ENCODE data around the gene KDM4B. TPM values are rescaled to one million over a fixed set of nuclear protein-coding genes. Genes with fewer than 3 reads are reported as not detected.

KDM4B gene
- total RNA-seq, 2 donors from 2014 or later, result 27.8 to 38.5 TPM

GRCh38 chr19:5080809-5081208, 111.9 kb downstream of the KDM4B start:
- H3K4me1 ChIP-seq (ENCODE audit: control insufficient read depth, insufficient read depth, low read length), result no peaks in the 10 kb centered on the region

GRCh38 chr19:5081443-5082161, 112.7 kb downstream of the KDM4B start:
- Histone ChIP-seq H3K36me3 (ENCODE audit: control insufficient read depth, insufficient read depth, low read length) (peaks cover 44% of the 10 kb centered on the region), H3K27me3 (ENCODE audit: control insufficient read depth, insufficient read depth, low read length, poor library complexity, severe bottlenecking) (no peaks in the 10 kb centered on the region), H3K4me1 (ENCODE audit: control insufficient read depth, insufficient read depth, low read length) (no peaks in the 10 kb centered on the region), H3K4me3 (ENCODE audit: low read length) (no peak overlapping the region), H3K27ac (ENCODE audit: low read depth, low read length) (peak overlapping the region; percentile 10), H3K9ac (ENCODE audit: extremely low read depth, low read length, poor library complexity, severe bottlenecking) (no peak overlapping the region), H3K9me3 (ENCODE audit: control insufficient read depth, low read length) (no peaks in the 10 kb centered on the region)
- H3K9me3 Mint-ChIP-seq, result no peaks in the 10 kb centered on the region
- H3K4me1 Mint-ChIP-seq, result no peaks in the 10 kb centered on the region
- no peak overlapping the region for H3K27ac Mint-ChIP-seq
- 94 to 99% methylated on average over 15 to 28 of the region's 28 CpGs for WGBS, 2 experiments (ENCODE audit: insufficient coverage in 1 of 2, insufficient read length in 1 of 2)
- H3K27me3 Mint-ChIP-seq (ENCODE audit: insufficient read depth), result no peaks in the 10 kb centered on the region
- H3K36me3 Mint-ChIP-seq (ENCODE audit: low read depth), result peaks cover 32% of the 10 kb centered on the region
- no peak for TF ChIP-seq CTCF (conservative IDR thresholded peaks at IDR 0.05)
- no peak for DNase-seq
- H3K4me3 Mint-ChIP-seq, result no peak overlapping the region

More at GRCh38 chr19:5080809-5081208, 111.9 kb downstream of the KDM4B start:
- Mint-ChIP-seq H3K27ac (no peak overlapping the region), H3K36me3 (ENCODE audit: low read depth) (peaks cover 32% of the 10 kb centered on the region), H3K4me3 (no peak overlapping the region), H3K4me1 (no peaks in the 10 kb centered on the region), H3K9me3 (no peaks in the 10 kb centered on the region), H3K27me3 (ENCODE audit: insufficient read depth) (no peaks in the 10 kb centered on the region)
- Histone ChIP-seq H3K27me3 (ENCODE audit: control insufficient read depth, insufficient read depth, low read length, poor library complexity, severe bottlenecking) (no peaks in the 10 kb centered on the region), H3K36me3 (ENCODE audit: control insufficient read depth, insufficient read depth, low read length) (peaks cover 44% of the 10 kb centered on the region), H3K27ac (ENCODE audit: low read depth, low read length) (no peak overlapping the region), H3K9me3 (ENCODE audit: control insufficient read depth, low read length) (no peaks in the 10 kb centered on the region), H3K4me3 (ENCODE audit: low read length) (no peak overlapping the region), H3K9ac (ENCODE audit: extremely low read depth, low read length, poor library complexity, severe bottlenecking) (no peak overlapping the region)
- TF ChIP-seq CTCF (conservative IDR thresholded peaks at IDR 0.05), result no peak
- WGBS, 2 experiments (ENCODE audit: insufficient coverage in 1 of 2, insufficient read length in 1 of 2), result 96 to 99% methylated on average over 19 of the region's 19 CpGs
- no peak for DNase-seq

- no peak overlapping the region for H3K4me3 ChIP-seq (ENCODE audit: low read length)
- H3K27ac Mint-ChIP-seq, result no peak overlapping the region
- peaks cover 26% of the 10 kb centered on the region for H3K36me3 Mint-ChIP-seq (ENCODE audit: low read depth)
- peak overlapping the region; percentile 53 for H3K27ac ChIP-seq (ENCODE audit: low read depth, low read length)
- no peaks in the 10 kb centered on the region for H3K9me3 ChIP-seq (ENCODE audit: control insufficient read depth, low read length)
- no peaks in the 10 kb centered on the region for H3K4me1 Mint-ChIP-seq
- peaks cover 35% of the 10 kb centered on the region for H3K36me3 ChIP-seq (ENCODE audit: control insufficient read depth, insufficient read depth, low read length)
- no peak for TF ChIP-seq CTCF (conservative IDR thresholded peaks at IDR 0.05)
- WGBS, 2 experiments (ENCODE audit: insufficient coverage in 1 of 2, insufficient read length in 1 of 2), result 73 to 85% methylated on average over 11 to 13 of the region's 13 CpGs
- H3K4me1 ChIP-seq (ENCODE audit: control insufficient read depth, insufficient read depth, low read length), result no peaks in the 10 kb centered on the region
- no peak overlapping the region for H3K9ac ChIP-seq (ENCODE audit: extremely low read depth, low read length, poor library complexity, severe bottlenecking)
- no peak for DNase-seq
- H3K27me3 Mint-ChIP-seq (ENCODE audit: insufficient read depth), result no peaks in the 10 kb centered on the region
- no peaks in the 10 kb centered on the region for H3K9me3 Mint-ChIP-seq
- H3K4me3 Mint-ChIP-seq, result no peak overlapping the region
- H3K27me3 ChIP-seq (ENCODE audit: control insufficient read depth, insufficient read depth, low read length, poor library complexity, severe bottlenecking), result no peaks in the 10 kb centered on the region
Measured at GRCh38 chr19:5083547-5083965, 114.6 kb downstream of the KDM4B start.
